ENCODE results near the gene DST.

The DST gene

GRCh38 chr6:56521454-56521853 is 121.2 kb downstream of the DST start:
- Histone ChIP-seq H3K4me1 (ENCODE audit: insufficient read depth, insufficient read length) (no peaks in the 10 kb centered on the region), H3K36me3 (ENCODE audit: insufficient read depth, insufficient read length, low read length) (peaks cover 15% of the 10 kb centered on the region), H3K4me3 (ENCODE audit: insufficient read length, low read depth) (no peak overlapping the region), H3K9me3 (ENCODE audit: insufficient read depth, low read length) (no peaks in the 10 kb centered on the region), H3K27me3 (ENCODE audit: insufficient read depth, insufficient read length) (no peaks in the 10 kb centered on the region), H3K9ac (ENCODE audit: insufficient read length, low read depth) (no peak overlapping the region)
- TF ChIP-seq SUZ12 (IDR thresholded peaks at IDR 0.05; ENCODE audit: extremely low read depth, insufficient read depth, insufficient read length) (no peak), YY1 (IDR thresholded peaks at IDR 0.05; ENCODE audit: insufficient read depth, insufficient read length) (no peak), ZNF274 (IDR thresholded peaks at IDR 0.05; ENCODE audit: low read depth, low read length) (no peak)
- DNase-seq (ENCODE audit: low read depth, low spot score) = no peak

GRCh38 chr6:56520218-56520617 is 122.5 kb downstream of the DST start:
- Histone ChIP-seq H3K9ac (ENCODE audit: insufficient read length, low read depth) (no peak overlapping the region), H3K4me3 (ENCODE audit: insufficient read length, low read depth) (no peak overlapping the region), H3K9me3 (ENCODE audit: insufficient read depth, low read length) (no peaks in the 10 kb centered on the region), H3K36me3 (ENCODE audit: insufficient read depth, insufficient read length, low read length) (peaks cover 14% of the 10 kb centered on the region), H3K4me1 (ENCODE audit: insufficient read depth, insufficient read length) (no peaks in the 10 kb centered on the region), H3K27me3 (ENCODE audit: insufficient read depth, insufficient read length) (no peaks in the 10 kb centered on the region)
- TF ChIP-seq ZNF274 (IDR thresholded peaks at IDR 0.05; ENCODE audit: low read depth, low read length) (no peak), SUZ12 (IDR thresholded peaks at IDR 0.05; ENCODE audit: extremely low read depth, insufficient read depth, insufficient read length) (no peak), YY1 (IDR thresholded peaks at IDR 0.05; ENCODE audit: insufficient read depth, insufficient read length) (no peak)
- DNase-seq (ENCODE audit: low read depth, low spot score) = no peak

GRCh38 chr6:56518995-56519767 is 123.5 kb downstream of the DST start:
- Histone ChIP-seq H3K9ac (ENCODE audit: insufficient read length, low read depth) (no peak overlapping the region), H3K9me3 (ENCODE audit: insufficient read depth, low read length) (no peaks in the 10 kb centered on the region), H3K4me3 (ENCODE audit: insufficient read length, low read depth) (no peak overlapping the region), H3K36me3 (ENCODE audit: insufficient read depth, insufficient read length, low read length) (peaks cover 17% of the 10 kb centered on the region), H3K27me3 (ENCODE audit: insufficient read depth, insufficient read length) (no peaks in the 10 kb centered on the region), H3K4me1 (ENCODE audit: insufficient read depth, insufficient read length) (no peaks in the 10 kb centered on the region)
- TF ChIP-seq ZNF274 (IDR thresholded peaks at IDR 0.05; ENCODE audit: low read depth, low read length) (no peak), YY1 (IDR thresholded peaks at IDR 0.05; ENCODE audit: insufficient read depth, insufficient read length) (no peak), SUZ12 (IDR thresholded peaks at IDR 0.05; ENCODE audit: extremely low read depth, insufficient read depth, insufficient read length) (no peak)
- no peak for DNase-seq (ENCODE audit: low read depth, low spot score)

- no peak for TF ChIP-seq SUZ12 (IDR thresholded peaks at IDR 0.05; ENCODE audit: extremely low read depth, insufficient read depth, insufficient read length)
- no peak for TF ChIP-seq ZNF274 (IDR thresholded peaks at IDR 0.05; ENCODE audit: low read depth, low read length)
- TF ChIP-seq YY1 (IDR thresholded peaks at IDR 0.05; ENCODE audit: insufficient read depth, insufficient read length) = no peak
Observed at GRCh38 chr6:56517155-56517745, 125.4 kb downstream of the DST start.

GRCh38 chr6:56516003-56516402 is 126.7 kb downstream of the DST start:
- DNase-seq (ENCODE audit: low read depth, low spot score) = no peak
- Histone ChIP-seq H3K9me3 (ENCODE audit: insufficient read depth, low read length) (no peaks in the 10 kb centered on the region), H3K4me1 (ENCODE audit: insufficient read depth, insufficient read length) (no peaks in the 10 kb centered on the region), H3K36me3 (ENCODE audit: insufficient read depth, insufficient read length, low read length) (peaks cover 17% of the 10 kb centered on the region), H3K27me3 (ENCODE audit: insufficient read depth, insufficient read length) (no peaks in the 10 kb centered on the region), H3K9ac (ENCODE audit: insufficient read length, low read depth) (no peak overlapping the region), H3K4me3 (ENCODE audit: insufficient read length, low read depth) (no peak overlapping the region)
- TF ChIP-seq YY1 (IDR thresholded peaks at IDR 0.05; ENCODE audit: insufficient read depth, insufficient read length) = no peak

More at GRCh38 chr6:56517155-56517745, 125.4 kb downstream of the DST start:
- DNase-seq (ENCODE audit: low read depth, low spot score) = no peak
- Histone ChIP-seq H3K4me1 (ENCODE audit: insufficient read depth, insufficient read length) (no peaks in the 10 kb centered on the region), H3K27me3 (ENCODE audit: insufficient read depth, insufficient read length) (no peaks in the 10 kb centered on the region), H3K36me3 (ENCODE audit: insufficient read depth, insufficient read length, low read length) (peaks cover 17% of the 10 kb centered on the region), H3K9ac (ENCODE audit: insufficient read length, low read depth) (no peak overlapping the region), H3K4me3 (ENCODE audit: insufficient read length, low read depth) (no peak overlapping the region), H3K9me3 (ENCODE audit: insufficient read depth, low read length) (no peaks in the 10 kb centered on the region)

GRCh38 chr6:56515081-56515905 is 127.4 kb downstream of the DST start:
- no peak overlapping the region for H3K4me3 ChIP-seq (ENCODE audit: insufficient read length, low read depth)
- H3K9me3 ChIP-seq (ENCODE audit: insufficient read depth, low read length) = no peaks in the 10 kb centered on the region
- no peak overlapping the region for H3K9ac ChIP-seq (ENCODE audit: insufficient read length, low read depth)
- TF ChIP-seq SUZ12 (IDR thresholded peaks at IDR 0.05; ENCODE audit: extremely low read depth, insufficient read depth, insufficient read length) = no peak
- TF ChIP-seq ZNF274 (IDR thresholded peaks at IDR 0.05; ENCODE audit: low read depth, low read length) = no peak
- no peak for TF ChIP-seq YY1 (IDR thresholded peaks at IDR 0.05; ENCODE audit: insufficient read depth, insufficient read length)
- H3K36me3 ChIP-seq (ENCODE audit: insufficient read depth, insufficient read length, low read length) = peaks cover 17% of the 10 kb centered on the region
- no peaks in the 10 kb centered on the region for H3K27me3 ChIP-seq (ENCODE audit: insufficient read depth, insufficient read length)
- H3K4me1 ChIP-seq (ENCODE audit: insufficient read depth, insufficient read length) = no peaks in the 10 kb centered on the region
- no peak for DNase-seq (ENCODE audit: low read depth, low spot score)

- Histone ChIP-seq H3K9me3 (ENCODE audit: insufficient read depth, low read length) (no peaks in the 10 kb centered on the region), H3K36me3 (ENCODE audit: insufficient read depth, insufficient read length, low read length) (peaks cover 15% of the 10 kb centered on the region), H3K4me3 (ENCODE audit: insufficient read length, low read depth) (no peak overlapping the region), H3K27me3 (ENCODE audit: insufficient read depth, insufficient read length) (no peaks in the 10 kb centered on the region), H3K4me1 (ENCODE audit: insufficient read depth, insufficient read length) (no peaks in the 10 kb centered on the region), H3K9ac (ENCODE audit: insufficient read length, low read depth) (no peak overlapping the region)
- TF ChIP-seq YY1 (IDR thresholded peaks at IDR 0.05; ENCODE audit: insufficient read depth, insufficient read length) (no peak), SUZ12 (IDR thresholded peaks at IDR 0.05; ENCODE audit: extremely low read depth, insufficient read depth, insufficient read length) (no peak), ZNF274 (IDR thresholded peaks at IDR 0.05; ENCODE audit: low read depth, low read length) (no peak)
- DNase-seq (ENCODE audit: low read depth, low spot score) = no peak
Observed at GRCh38 chr6:56514395-56514794, 128.3 kb downstream of the DST start.

All from NT2/D1 (cell line).